Thymus (tissue), 11 donors: ENCODE data around the gene RUNX3. TPM values are rescaled to one million over a fixed set of nuclear protein-coding genes. Genes with fewer than 3 reads are reported as not detected.

ENCODE experiments used
- DNase-seq, 9 donors: peaks; one replicate each; pipeline ENCODE4 v3.0.0-alpha.2; 2013; ENCODE audit warnings: low spot score in 9 of 9, low read depth in 6 of 9, missing footprints in 1 of 9
- H3K27ac ChIP-seq, 2 donors: one replicate each; pipeline ENCODE4 v1.5.1; 2013; ENCODE audit warnings: control low read depth in 1 of 2, low read depth in 1 of 2, low read length in 1 of 2, mild to moderate bottlenecking in 1 of 2, moderate library complexity in 1 of 2
- H3K27me3 ChIP-seq, 2 donors: one replicate each; pipeline ENCODE4 v1.5.1; 2013; ENCODE audit warnings: low read length in 1 of 2; ENCODE audit not compliant: control insufficient read depth in 2 of 2, insufficient read depth in 1 of 2
- H3K36me3 ChIP-seq, 2 donors: one replicate each; pipeline ENCODE4 v1.5.1; 2013; ENCODE audit warnings: low read length in 1 of 2, mild to moderate bottlenecking in 1 of 2, moderate library complexity in 1 of 2; ENCODE audit not compliant: control insufficient read depth in 2 of 2, insufficient read depth in 2 of 2
- H3K4me1 ChIP-seq, 2 donors: one replicate each; pipeline ENCODE4 v1.5.1; 2013; ENCODE audit warnings: low read length in 2 of 2; ENCODE audit not compliant: control insufficient read depth in 2 of 2, insufficient read depth in 2 of 2
- H3K4me3 ChIP-seq, 2 donors: one replicate each; pipeline ENCODE4 v1.5.1; 2013; ENCODE audit warnings: low read length in 2 of 2, control low read depth in 1 of 2, mild to moderate bottlenecking in 1 of 2
- H3K9me3 ChIP-seq, 2 donors: one replicate each; pipeline ENCODE4 v1.5.1; 2013; ENCODE audit warnings: low read length in 1 of 2, mild to moderate bottlenecking in 1 of 2; ENCODE audit not compliant: control insufficient read depth in 2 of 2, insufficient read depth in 1 of 2
- WGBS: extraction: QIAGEN DNeasy Blood & Tissue Kit; methylation state at CpG from one replicate; pipeline ENCODE4 v1.1.7; 2013; 5-methylcytosine and 5-hydroxymethylcytosine counted together
- polyA plus RNA-seq: library from polyadenylated mRNA; stranded (reverse); fragments of 200-250 nt; gene quantifications from one replicate; pipeline ENCODE4 v1.2.3, GENCODE V29; 2013
- total RNA-seq: library from RNA; stranded (reverse); fragments of 120-200 nt; gene quantifications from one replicate; pipeline ENCODE4 v1.2.4, GENCODE V29; 2013
- donor health status: healthy.

Gene RUNX3
- total and polyA plus RNA-seq, 2 donors: 4.9 to 13.6 TPM

DNA sequence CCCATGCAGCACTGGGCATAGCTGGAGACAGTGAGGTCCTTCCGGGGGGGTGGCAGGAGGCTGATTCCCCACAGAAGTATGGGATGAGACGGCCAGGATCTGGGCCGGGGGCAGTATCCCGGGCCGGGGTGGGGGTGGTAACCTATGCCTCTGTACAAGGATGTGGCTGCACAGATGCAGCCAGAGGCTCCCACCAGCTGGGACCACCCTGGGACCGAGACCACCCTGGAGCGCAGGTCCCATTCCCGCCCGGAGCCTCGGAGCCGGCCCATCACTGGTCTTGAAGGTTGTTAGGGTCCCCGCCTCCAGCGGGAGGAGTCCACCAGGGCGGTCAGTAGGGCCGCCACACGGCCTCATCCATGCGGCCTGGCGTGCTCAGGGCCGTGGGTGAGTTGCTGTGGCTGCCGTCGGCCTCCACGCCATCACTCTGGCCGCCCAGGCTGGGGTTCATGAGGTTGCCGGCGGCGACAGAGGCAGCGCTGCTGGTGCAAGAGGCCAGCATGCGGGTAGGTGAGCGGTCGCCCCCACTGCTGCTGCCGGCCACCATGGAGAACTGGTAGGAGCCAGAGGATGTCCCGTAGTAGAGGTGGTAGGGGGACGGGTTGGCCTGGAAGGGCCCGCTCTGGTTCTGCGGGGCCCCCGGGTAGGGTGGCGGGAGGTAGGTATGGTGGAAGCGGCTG, 28.1 kb downstream of the RUNX3 start:
- peaks cover 10 to 11% of the 10 kb centered on the region in 2 donors for H3K36me3 ChIP-seq

DNA sequence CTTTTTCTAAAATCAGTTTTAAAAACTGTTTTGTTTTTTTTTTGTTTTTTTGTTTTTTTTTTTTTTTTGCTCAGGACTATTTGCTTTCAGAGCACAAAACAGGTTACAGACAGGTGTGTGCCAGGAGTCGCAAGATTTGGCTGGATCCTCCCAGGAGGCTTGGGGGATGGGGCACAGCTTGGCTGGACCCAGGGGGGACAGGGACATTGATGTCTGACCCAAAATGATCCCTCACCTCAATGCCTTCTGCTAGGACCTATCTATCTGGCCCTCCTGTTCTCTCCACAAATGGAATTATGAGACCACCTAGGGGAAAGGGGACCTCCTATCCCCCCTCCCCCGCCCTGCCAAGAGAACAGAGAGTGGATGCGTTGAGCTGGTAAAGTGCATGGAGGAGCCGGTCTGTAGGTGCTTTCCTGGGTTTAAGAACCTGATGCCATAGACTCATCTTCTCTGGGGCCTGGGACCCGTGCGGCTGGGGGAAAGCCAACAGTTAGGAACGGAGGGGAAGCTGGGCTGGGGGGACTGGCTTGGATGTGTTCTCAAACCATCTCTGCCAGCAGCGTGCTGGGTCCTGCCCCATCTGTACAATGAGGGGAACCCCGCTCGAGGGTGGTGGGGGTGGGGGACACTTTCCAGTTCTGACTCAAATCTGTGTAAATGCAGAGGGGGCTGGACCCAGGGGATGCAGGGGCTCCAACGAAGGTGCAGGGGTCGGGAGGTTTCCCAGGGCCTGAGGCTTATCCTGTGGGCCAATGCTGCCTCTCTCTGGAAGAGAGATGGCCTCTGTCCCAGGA, 28.9 kb downstream of the RUNX3 start:
- peaks cover 0 to 6% of the 10 kb centered on the region in 2 donors for H3K4me1 ChIP-seq

More for the DNA sequence above, 28.1 kb downstream of the RUNX3 start:
- H3K27ac ChIP-seq: no peak overlapping the region
- WGBS: 97% methylated on average over 38 of the region's 38 CpGs
- peaks cover 0 to 6% of the 10 kb centered on the region in 2 donors for H3K4me1 ChIP-seq
- H3K9me3 ChIP-seq: peaks cover 0 to 6% of the 10 kb centered on the region in 2 donors
- no peak for DNase-seq
- no peak overlapping the region for H3K4me3 ChIP-seq
- no peaks in the 10 kb centered on the region for H3K27me3 ChIP-seq

DNA sequence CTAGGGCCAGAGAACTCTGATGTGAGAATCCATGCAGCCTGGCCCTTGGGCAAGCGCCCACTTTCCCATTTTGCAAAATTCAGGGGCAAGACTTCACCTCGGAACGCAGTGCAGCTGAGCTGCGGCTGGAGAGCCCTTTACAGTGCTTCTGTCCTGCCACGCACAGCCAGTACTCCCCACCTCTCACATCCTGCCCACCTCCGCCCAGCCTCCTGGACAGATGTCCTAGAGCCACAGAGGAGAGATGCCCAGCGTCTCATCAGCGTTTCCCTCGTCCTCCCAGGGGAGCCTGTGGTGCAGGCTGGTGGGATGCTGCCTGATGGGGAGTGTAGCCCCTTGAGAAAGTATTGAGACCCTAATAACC, 29.6 kb downstream of the RUNX3 start:
- 98% methylated on average over 9 of the region's 9 CpGs for WGBS
- Histone ChIP-seq H3K9me3 (peaks cover 0 to 6% of the 10 kb centered on the region in 2 donors), H3K27me3 (no peaks in the 10 kb centered on the region), H3K27ac (no peak overlapping the region), H3K4me3 (no peak overlapping the region), H3K36me3 (peaks cover 3 to 10% of the 10 kb centered on the region in 2 donors), H3K4me1 (peaks cover 0 to 6% of the 10 kb centered on the region in 2 donors)
- DNase-seq: no peak

More for the DNA sequence above, 28.9 kb downstream of the RUNX3 start:
- no peak overlapping the region for H3K4me3 ChIP-seq
- H3K9me3 ChIP-seq: peaks cover 0 to 6% of the 10 kb centered on the region in 2 donors
- H3K27ac ChIP-seq: no peak overlapping the region
- H3K27me3 ChIP-seq: no peaks in the 10 kb centered on the region
- no peak for DNase-seq
- peaks cover 5 to 10% of the 10 kb centered on the region in 2 donors for H3K36me3 ChIP-seq
- 91% methylated on average over 12 of the region's 12 CpGs for WGBS

DNA sequence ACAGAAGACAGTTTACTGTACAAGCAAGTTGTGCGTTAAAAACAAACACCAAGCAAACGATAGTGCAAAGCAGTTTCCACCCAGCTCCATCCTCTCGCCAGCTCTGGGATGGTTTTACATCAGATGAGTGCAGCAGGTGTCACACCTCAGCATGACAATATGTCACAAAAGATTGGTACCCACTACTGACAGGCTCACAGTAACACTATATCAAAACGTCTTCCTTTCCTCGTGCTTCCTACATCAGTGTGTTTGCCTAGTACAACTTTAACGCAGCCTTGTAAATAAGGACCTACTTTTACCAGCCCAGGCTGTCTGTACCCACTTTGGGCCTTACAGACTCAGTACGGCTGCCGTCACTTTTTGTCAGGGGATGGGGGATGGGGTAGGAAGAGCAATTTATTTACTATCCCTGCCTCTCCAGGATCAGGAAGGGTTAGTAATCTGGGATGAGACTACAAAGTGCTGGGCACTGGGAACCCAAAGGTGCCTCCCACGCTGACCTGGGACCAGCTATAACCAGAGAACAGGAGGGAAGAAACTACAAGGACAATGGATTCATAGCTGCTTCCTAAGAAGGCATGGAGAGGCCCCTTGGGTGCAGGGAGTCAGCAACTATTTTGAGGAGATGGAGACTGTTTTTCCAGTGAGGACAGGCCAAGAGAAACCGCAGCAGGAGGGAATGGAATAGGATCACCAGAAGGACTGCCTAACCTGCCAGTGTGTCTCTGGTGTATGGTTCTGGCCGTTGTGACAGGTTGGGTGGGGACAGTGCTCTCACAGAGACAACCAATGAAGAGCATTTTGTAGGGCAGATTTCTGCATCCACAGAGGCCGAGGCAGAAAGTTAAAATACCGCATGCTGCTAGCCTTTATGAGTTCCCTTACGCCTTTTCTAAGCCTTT, 30.2 kb downstream of the RUNX3 start:
- H3K27me3 ChIP-seq: no peaks in the 10 kb centered on the region
- no peak for DNase-seq
- no peak overlapping the region for H3K27ac ChIP-seq
- 94% methylated on average over 14 of the region's 14 CpGs for WGBS
- H3K9me3 ChIP-seq: peaks cover 0 to 6% of the 10 kb centered on the region in 2 donors
- H3K4me1 ChIP-seq: peaks cover 0 to 6% of the 10 kb centered on the region in 2 donors
- H3K4me3 ChIP-seq: no peak overlapping the region
- H3K36me3 ChIP-seq: peaks cover 3 to 10% of the 10 kb centered on the region in 2 donors

DNA sequence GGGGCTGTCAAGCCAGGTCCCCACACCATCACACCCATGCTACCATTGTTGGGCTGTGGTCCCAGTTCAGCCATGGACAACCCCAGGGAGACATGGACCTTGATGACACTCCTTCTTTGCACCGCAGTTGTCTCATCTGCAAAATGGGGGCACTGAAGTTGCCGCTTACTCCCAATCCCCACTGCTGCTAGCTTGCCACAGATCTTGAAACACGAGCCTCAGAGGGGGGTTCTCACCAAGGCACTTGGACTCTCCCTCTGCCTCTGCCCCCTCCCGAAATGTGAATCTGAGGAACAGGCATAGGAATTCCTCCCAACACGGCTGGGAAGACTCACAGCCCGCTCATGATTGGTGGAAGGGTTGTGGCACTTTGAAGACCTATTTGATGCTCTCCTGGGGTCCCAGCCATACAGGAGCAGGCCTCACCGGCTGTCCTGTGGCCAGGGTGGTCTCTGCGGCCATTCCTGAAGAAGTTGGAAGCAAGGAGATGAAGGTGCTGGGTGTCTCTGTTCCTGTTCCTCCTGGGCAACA, 31.1 kb downstream of the RUNX3 start:
- H3K9me3 ChIP-seq: peaks cover 0 to 6% of the 10 kb centered on the region in 2 donors
- WGBS: 91% methylated on average over 8 of the region's 8 CpGs
- H3K4me3 ChIP-seq: no peak overlapping the region
- DNase-seq: no peak
- H3K27me3 ChIP-seq: no peaks in the 10 kb centered on the region
- H3K4me1 ChIP-seq: peaks cover 0 to 6% of the 10 kb centered on the region in 2 donors
- no peak overlapping the region for H3K27ac ChIP-seq
- peaks cover 2 to 7% of the 10 kb centered on the region in 2 donors for H3K36me3 ChIP-seq

DNA sequence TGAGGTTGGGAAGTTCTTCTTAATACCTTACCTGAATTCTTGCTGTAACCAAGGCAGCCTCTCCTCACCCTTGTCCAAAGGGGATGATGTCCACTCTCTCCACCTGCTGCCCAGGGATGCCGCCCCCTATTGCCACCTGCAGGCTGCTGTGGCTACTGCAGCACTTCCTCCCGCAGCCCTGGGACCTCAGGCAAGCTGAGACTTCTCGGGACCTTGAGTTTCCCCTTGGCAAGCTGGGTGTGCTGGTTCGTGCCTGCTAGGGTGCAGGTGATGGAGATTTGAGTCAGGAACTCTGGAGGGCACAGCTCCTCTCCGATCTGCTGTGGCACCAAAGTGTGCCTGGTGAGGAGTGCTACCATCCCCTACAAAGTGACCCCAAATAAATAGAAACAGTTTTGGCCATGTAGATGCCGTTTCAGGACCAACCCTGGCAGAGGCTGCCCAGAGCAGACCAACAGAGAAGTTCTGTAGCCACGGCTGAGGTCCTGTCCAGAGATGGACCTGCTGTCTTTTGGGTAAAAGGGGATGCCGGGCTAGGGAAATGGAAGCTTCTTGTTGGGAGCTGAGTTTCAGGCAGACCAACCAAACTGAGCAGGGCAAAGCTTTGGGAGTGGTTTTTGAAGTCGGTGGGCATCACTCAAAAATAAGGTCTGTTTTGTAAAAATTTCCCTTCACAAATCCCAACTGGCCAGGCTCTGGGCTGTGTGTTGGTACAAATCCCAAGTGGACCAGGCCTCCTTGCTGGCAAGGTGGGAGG, 31.7 kb downstream of the RUNX3 start:
- 55% methylated on average over 9 of the region's 9 CpGs for WGBS
- peak in 3 of 9 donors; percentile 11 to 35 (median 28) for DNase-seq
- Histone ChIP-seq H3K36me3 (peaks cover 0 to 7% of the 10 kb centered on the region in 2 donors), H3K9me3 (peaks cover 0 to 6% of the 10 kb centered on the region in 2 donors), H3K4me3 (no peak overlapping the region), H3K27me3 (no peaks in the 10 kb centered on the region), H3K4me1 (peaks cover 0 to 6% of the 10 kb centered on the region in 2 donors), H3K27ac (no peak overlapping the region)

DNA sequence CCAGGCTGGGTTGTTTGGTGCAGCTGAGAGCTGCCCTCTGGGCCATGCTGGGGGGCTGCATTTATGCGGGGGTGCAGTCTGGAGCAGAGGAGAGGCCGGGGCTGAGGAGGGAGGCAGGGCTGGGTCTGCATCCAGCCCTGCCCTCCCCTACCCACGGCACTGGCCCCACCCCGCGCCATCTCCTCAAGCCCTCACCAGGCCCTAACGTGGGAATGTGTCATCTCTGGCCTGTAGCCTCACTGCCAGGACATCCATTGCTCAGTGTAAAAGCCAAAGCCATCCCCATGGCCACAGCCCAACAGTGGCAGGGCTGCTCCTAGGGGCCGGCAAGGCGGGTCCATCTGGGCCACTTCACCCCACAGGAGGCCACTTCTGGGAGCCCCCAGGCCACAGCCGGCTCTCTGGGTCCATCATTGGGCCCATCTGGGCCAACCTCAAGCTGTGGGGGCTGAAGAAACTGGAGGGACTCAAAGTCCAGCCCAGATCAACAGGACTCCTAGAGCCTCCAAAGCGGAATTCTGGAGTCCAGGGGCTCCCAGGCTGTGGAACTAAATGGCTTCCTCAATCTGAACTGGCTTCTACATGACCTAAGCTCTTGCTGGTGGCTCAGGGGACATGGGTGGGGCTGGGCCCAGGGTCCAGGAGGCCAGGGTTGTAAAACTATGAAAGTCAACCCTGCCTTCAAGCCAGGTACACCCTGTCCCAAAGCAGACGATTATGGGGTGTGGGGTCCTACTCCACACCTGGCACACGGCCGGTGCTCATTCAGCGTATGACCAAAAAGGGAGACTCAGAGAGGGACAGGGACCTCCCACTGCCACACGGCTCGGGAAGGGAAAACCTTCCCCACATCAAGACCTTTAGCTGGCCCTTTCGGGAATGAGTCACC, 32.6 kb downstream of the RUNX3 start:
- DNase-seq: no peak
- WGBS: 86% methylated on average over 17 of the region's 17 CpGs
- H3K27me3 ChIP-seq: no peaks in the 10 kb centered on the region

More for the DNA sequence above, 32.6 kb downstream of the RUNX3 start:
- H3K9me3 ChIP-seq: peaks cover 0 to 6% of the 10 kb centered on the region in 2 donors
- H3K36me3 ChIP-seq: peaks cover 0 to 7% of the 10 kb centered on the region in 2 donors
- peaks cover 0 to 6% of the 10 kb centered on the region in 2 donors for H3K4me1 ChIP-seq
- no peak overlapping the region for H3K27ac ChIP-seq
- H3K4me3 ChIP-seq: no peak overlapping the region
